AG04450 (cell line): Measurements from ENCODE around the gene GJB5. TPM values are rescaled to one million over a fixed set of nuclear protein-coding genes. Genes with fewer than 3 reads are reported as not detected.

Experiments used
- CTCF ChIA-PET: fragments of 300-600, 350-600 bp; formaldehyde crosslinking; extraction: SDS; loops from one replicate; lab custom pipeline; 2022; ENCODE audit warnings: antibody characterized with exemption, inconsistent platforms; lab: Charles Lee
- POLR2A ChIA-PET: fragments of 350-600 bp; formaldehyde crosslinking; extraction: SDS; loops from one replicate; lab custom pipeline; 2021; ENCODE audit warnings: antibody characterized with exemption, inconsistent platforms; lab: Yijun Ruan, JAX
- DNase-seq: peaks from one replicate; pipeline ENCODE4 v3.0.0-alpha.2; 2011; ENCODE audit warnings: low read depth, low spot score
- H3K27ac ChIP-seq: one replicate; pipeline ENCODE4 v1.5.1; 2012; ENCODE audit warnings: low read depth, low read length, control low read depth
- H3K27me3 ChIP-seq: one replicate; pipeline ENCODE4 v1.6.0; 2012; ENCODE audit warnings: low read length; ENCODE audit not compliant: control insufficient read depth, insufficient read depth
- H3K4me3 ChIP-seq: 2 replicates; pipeline ENCODE4 v1.5.1; 2011; ENCODE audit warnings: mild to moderate bottlenecking, low read depth, low read length, control low read depth
- H3K9me3 ChIP-seq: 2 replicates; pipeline ENCODE4 v1.5.1; 2012; ENCODE audit warnings: low read length; ENCODE audit not compliant: control insufficient read depth, insufficient read depth
- polyA plus RNA-seq: library from polyadenylated mRNA; depleted of rRNA; stranded (reverse); fragments of >200 nt; gene quantifications from 2 replicates; pipeline ENCODE4 v1.2.3, GENCODE V29; 2011
- TF ChIP-seq, protein P1 (sequence below): IDR thresholded peaks from 2 replicates; pipeline ENCODE4 v1.5.1; 2011; ENCODE audit warnings: low read depth, low read length, control low read depth, inconsistent platforms

Gene GJB5
- polyA plus RNA-seq, 1 experiment, result not detected

DNA sequence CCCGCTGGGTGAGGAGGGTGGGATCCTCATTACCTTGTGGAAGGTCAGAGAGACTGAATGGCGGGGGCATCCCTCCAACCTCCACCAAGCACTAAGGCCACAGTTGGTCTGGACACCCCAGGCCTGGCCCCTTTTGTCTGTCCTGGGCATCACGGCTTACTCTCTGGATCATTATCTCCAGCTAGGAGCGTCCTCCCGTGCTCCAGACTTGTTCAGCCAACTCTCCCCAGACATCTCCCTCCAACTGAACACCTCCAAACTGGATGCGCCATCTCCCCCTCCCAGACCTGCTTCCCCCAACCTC is 7.3 kb upstream of the GJB5 start:
- ChIA-PET CTCF (no interaction called here), POLR2A (no interaction called here)
- TF ChIP-seq, protein P1, sequence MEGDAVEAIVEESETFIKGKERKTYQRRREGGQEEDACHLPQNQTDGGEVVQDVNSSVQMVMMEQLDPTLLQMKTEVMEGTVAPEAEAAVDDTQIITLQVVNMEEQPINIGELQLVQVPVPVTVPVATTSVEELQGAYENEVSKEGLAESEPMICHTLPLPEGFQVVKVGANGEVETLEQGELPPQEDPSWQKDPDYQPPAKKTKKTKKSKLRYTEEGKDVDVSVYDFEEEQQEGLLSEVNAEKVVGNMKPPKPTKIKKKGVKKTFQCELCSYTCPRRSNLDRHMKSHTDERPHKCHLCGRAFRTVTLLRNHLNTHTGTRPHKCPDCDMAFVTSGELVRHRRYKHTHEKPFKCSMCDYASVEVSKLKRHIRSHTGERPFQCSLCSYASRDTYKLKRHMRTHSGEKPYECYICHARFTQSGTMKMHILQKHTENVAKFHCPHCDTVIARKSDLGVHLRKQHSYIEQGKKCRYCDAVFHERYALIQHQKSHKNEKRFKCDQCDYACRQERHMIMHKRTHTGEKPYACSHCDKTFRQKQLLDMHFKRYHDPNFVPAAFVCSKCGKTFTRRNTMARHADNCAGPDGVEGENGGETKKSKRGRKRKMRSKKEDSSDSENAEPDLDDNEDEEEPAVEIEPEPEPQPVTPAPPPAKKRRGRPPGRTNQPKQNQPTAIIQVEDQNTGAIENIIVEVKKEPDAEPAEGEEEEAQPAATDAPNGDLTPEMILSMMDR, result no peak
- Histone ChIP-seq H3K27ac (no peak overlapping the region), H3K4me3 (no peak overlapping the region), H3K27me3 (peaks cover 9% of the 10 kb centered on the region), H3K9me3 (no peaks in the 10 kb centered on the region)
- DNase-seq, result no peak

DNA sequence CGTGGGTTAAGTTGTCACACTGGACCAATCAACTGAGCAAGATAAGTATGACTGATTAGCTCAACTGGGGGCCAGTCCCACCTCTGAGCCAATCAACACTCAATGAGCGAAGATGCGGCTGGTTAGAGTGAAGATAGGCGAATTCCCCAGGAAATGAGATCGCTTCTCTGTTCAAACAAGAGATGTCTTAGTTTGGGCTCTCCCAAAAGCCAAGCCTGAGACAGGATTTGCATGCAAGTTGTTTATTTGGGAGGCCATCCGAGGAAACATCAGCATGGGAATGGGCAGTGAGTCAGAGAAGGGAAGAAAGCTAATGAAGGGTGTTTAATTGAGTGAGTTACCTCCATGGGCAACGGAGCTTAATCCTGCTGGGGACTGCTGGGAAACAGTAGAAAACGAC is 4.9 kb upstream of the GJB5 start:
- POLR2A ChIA-PET, result no interaction called here
- no peak for DNase-seq
- no peaks in the 10 kb centered on the region for H3K9me3 ChIP-seq
- H3K27me3 ChIP-seq, result peaks cover 3% of the 10 kb centered on the region
- CTCF ChIA-PET, result no interaction called here
- H3K4me3 ChIP-seq, result no peak overlapping the region
- TF ChIP-seq, protein P1, result no peak
- H3K27ac ChIP-seq, result no peak overlapping the region

DNA sequence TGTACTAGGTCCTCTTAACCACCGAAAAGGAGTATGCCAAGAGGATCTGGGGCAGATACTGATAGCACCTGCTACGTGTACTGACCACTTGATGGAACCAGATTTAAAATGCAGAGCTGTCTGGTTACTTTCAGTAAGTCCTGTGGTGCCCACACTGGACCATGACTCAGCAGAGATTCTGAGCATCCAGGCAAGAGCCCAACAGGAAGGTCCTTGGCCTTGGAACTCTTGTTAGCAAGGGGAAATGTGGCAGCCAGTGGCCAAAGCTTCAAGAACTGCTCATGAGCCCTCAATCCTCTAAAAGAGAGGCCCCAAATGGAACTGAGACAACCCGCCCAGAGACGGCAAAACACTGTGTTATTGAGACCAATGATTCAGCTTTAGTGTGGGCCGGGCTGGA is 4.2 kb upstream of the GJB5 start:
- Histone ChIP-seq H3K9me3 (no peaks in the 10 kb centered on the region), H3K27me3 (peaks cover 3% of the 10 kb centered on the region), H3K27ac (no peak overlapping the region), H3K4me3 (no peak overlapping the region)
- CTCF ChIA-PET, result no interaction called here
- TF ChIP-seq, protein P1, result no peak
- no peak for DNase-seq
- POLR2A ChIA-PET, result no interaction called here

DNA sequence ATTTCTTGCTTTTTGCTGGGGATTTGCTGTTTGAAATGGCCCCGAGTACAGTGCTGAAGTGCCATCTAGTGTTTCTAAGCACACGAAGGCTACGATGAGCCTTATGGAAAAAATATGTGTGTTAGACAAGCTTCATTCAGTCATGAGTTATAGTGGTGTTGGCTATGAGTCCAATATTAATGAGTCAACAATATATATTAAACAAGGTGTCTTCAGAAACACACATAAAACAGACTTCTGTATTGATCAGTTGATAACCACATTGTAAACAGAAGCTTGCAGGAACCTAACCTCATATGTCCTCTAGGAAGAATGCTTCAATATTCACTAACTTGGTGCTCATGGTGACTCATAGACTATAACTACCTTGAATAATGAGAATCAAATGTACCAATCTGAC is 1.7 kb upstream of the GJB5 start:
- no peak overlapping the region for H3K27ac ChIP-seq

DNA sequence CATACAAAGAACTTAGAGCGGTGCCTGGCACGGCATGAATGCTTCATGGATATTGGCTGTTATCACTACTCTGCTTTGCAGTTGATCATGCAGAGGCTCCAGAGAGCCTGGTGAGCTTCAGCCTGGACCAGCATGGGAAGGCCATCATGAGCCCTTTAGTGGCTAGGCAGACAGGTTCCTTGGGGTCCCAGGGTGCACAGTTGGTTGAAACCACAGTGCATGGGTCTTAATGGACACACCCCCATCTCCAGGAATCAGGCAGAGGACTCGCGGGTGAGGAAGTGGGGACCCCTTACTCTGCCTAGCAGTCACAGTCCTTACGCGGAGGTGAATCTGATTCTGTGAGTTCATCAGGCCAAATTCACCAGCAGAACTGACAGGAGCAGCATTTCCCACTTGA is 1.1 kb downstream of the GJB5 start:
- H3K4me3 ChIP-seq, result no peak overlapping the region
- no peaks in the 10 kb centered on the region for H3K9me3 ChIP-seq
- no peak for DNase-seq
- TF ChIP-seq, protein P1, result no peak
- H3K27me3 ChIP-seq, result no peaks in the 10 kb centered on the region
- POLR2A ChIA-PET, result no interaction called here
- CTCF ChIA-PET, result interaction anchor here (2.7 kb wide), 1 partner anchor 13 kb away, joined by 10 read pairs; no protein-coding TSS in a partner anchor
- no peak overlapping the region for H3K27ac ChIP-seq

More for the DNA sequence above, 1.7 kb upstream of the GJB5 start:
- TF ChIP-seq, protein P1, result no peak
- no peak overlapping the region for H3K4me3 ChIP-seq
- DNase-seq, result no peak
- CTCF ChIA-PET, result interaction anchor here (1.5 to 2.5 kb wide), 2 partner anchors 10 to 13 kb away, joined by 3 to 14 read pairs; no protein-coding TSS in a partner anchor
- POLR2A ChIA-PET, result no interaction called here
- no peaks in the 10 kb centered on the region for H3K27me3 ChIP-seq
- H3K9me3 ChIP-seq, result no peaks in the 10 kb centered on the region
